ENCODE data around the gene ANKFN1.

DNA sequence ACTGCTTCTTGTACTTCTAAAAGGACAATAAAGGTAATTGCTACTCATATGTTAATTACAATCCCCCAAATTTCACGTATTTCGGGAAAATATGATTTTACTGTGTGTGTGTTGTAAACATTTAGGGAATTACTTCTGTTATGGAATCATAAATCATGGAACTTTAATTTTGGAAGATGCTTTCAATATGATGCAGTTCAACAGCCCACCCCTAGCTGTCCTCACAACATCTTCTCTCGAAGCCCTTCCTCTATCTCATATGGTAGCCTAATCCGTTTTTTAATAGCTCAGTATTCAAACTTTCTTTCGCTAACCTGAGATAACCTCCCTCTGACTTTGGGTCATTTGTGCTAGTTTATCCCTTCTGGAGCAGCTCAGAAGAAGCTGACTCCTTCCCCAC lies 78.4 kb downstream of the ANKFN1 start:
- TF ChIP-seq, protein P1, sequence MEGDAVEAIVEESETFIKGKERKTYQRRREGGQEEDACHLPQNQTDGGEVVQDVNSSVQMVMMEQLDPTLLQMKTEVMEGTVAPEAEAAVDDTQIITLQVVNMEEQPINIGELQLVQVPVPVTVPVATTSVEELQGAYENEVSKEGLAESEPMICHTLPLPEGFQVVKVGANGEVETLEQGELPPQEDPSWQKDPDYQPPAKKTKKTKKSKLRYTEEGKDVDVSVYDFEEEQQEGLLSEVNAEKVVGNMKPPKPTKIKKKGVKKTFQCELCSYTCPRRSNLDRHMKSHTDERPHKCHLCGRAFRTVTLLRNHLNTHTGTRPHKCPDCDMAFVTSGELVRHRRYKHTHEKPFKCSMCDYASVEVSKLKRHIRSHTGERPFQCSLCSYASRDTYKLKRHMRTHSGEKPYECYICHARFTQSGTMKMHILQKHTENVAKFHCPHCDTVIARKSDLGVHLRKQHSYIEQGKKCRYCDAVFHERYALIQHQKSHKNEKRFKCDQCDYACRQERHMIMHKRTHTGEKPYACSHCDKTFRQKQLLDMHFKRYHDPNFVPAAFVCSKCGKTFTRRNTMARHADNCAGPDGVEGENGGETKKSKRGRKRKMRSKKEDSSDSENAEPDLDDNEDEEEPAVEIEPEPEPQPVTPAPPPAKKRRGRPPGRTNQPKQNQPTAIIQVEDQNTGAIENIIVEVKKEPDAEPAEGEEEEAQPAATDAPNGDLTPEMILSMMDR (IDR thresholded peaks at IDR 0.05): no peak; the same call in 1 of the 2 replicates
- TF ChIP-seq, protein P2, sequence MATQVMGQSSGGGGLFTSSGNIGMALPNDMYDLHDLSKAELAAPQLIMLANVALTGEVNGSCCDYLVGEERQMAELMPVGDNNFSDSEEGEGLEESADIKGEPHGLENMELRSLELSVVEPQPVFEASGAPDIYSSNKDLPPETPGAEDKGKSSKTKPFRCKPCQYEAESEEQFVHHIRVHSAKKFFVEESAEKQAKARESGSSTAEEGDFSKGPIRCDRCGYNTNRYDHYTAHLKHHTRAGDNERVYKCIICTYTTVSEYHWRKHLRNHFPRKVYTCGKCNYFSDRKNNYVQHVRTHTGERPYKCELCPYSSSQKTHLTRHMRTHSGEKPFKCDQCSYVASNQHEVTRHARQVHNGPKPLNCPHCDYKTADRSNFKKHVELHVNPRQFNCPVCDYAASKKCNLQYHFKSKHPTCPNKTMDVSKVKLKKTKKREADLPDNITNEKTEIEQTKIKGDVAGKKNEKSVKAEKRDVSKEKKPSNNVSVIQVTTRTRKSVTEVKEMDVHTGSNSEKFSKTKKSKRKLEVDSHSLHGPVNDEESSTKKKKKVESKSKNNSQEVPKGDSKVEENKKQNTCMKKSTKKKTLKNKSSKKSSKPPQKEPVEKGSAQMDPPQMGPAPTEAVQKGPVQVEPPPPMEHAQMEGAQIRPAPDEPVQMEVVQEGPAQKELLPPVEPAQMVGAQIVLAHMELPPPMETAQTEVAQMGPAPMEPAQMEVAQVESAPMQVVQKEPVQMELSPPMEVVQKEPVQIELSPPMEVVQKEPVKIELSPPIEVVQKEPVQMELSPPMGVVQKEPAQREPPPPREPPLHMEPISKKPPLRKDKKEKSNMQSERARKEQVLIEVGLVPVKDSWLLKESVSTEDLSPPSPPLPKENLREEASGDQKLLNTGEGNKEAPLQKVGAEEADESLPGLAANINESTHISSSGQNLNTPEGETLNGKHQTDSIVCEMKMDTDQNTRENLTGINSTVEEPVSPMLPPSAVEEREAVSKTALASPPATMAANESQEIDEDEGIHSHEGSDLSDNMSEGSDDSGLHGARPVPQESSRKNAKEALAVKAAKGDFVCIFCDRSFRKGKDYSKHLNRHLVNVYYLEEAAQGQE (IDR thresholded peaks at IDR 0.05; ENCODE audit: insufficient read depth in 1 of 2, low read depth in 2 of 2, low read length in 1 of 2): no peak
